Suppressor macrophage treated with lipopolysaccharide for 1 hour (primary cell): ENCODE results near the gene ZNF24.
A peak's percentile ranks its signal among the peaks of the same experiment; 100 is the strongest.

Experiments
- DNase-seq, 3 donors: peaks; one replicate each; pipeline ENCODE4 v3.0.0-alpha.2; 2020 to 2022

The ZNF24 gene

GRCh38 chr18:35343936-35344735, at the start of gene ZNF24:
TSS of gene ZNF24 (minus strand) at chr18:35344420. CDS start at chr18:35340650, 3,770 bp downstream.
- DNase-seq = peak; percentile 95 to 99 (median 98)

- no peak for DNase-seq
Observed at GRCh38 chr18:35393716-35394115, 49.5 kb upstream of the ZNF24 start.

- no peak for DNase-seq
Observed at GRCh38 chr18:35392375-35392774, 48.2 kb upstream of the ZNF24 start.

GRCh38 chr18:35390951-35391700, 46.9 kb upstream of the ZNF24 start:
- peak; percentile 40 to 63 (median 63) for DNase-seq

- no peak for DNase-seq
Observed at GRCh38 chr18:35389095-35389618, 44.9 kb upstream of the ZNF24 start.

- no peak for DNase-seq
Observed at GRCh38 chr18:35387152-35387571, 42.9 kb upstream of the ZNF24 start.

- peak; percentile 89 to 92 (median 90) for DNase-seq
Observed at GRCh38 chr18:35386600-35387100, 42.4 kb upstream of the ZNF24 start.

- no peak for DNase-seq
Observed at GRCh38 chr18:35383136-35383535, 38.9 kb upstream of the ZNF24 start.

- no peak for DNase-seq
Observed at GRCh38 chr18:35379421-35379820, 35.2 kb upstream of the ZNF24 start.

GRCh38 chr18:35378574-35378896, 34.3 kb upstream of the ZNF24 start:
- peak; percentile 19 to 61 (median 48) for DNase-seq

- no peak for DNase-seq
Observed at GRCh38 chr18:35377875-35378573, 33.8 kb upstream of the ZNF24 start.

- DNase-seq = peak; percentile 83 to 91 (median 88)
Observed at GRCh38 chr18:35376742-35377695, 32.8 kb upstream of the ZNF24 start, which contains the start of gene ZNF396. TSS of gene ZNF396 (minus strand) at chr18:35377337. CDS start at chr18:35374292, 3,045 bp downstream.

- peak; percentile 49 to 66 (median 57) for DNase-seq
Observed at GRCh38 chr18:35376393-35376741, 32.1 kb upstream of the ZNF24 start.

- DNase-seq = no peak
Observed at GRCh38 chr18:35374708-35375107, 30.5 kb upstream of the ZNF24 start.

GRCh38 chr18:35371412-35372195, 27.4 kb upstream of the ZNF24 start:
- DNase-seq = no peak

- no peak for DNase-seq
Observed at GRCh38 chr18:35369126-35369525, 24.9 kb upstream of the ZNF24 start.

GRCh38 chr18:35368595-35368994, 24.4 kb upstream of the ZNF24 start:
- DNase-seq = no peak

- no peak for DNase-seq
Observed at GRCh38 chr18:35362531-35362930, 18.3 kb upstream of the ZNF24 start.

GRCh38 chr18:35361570-35362321, 17.5 kb upstream of the ZNF24 start:
- DNase-seq = no peak

- DNase-seq = peak; percentile 81 to 86 (median 81)
Observed at GRCh38 chr18:35355140-35355618, 11.0 kb upstream of the ZNF24 start.
